SK-N-SH treated with all-trans-retinoic acid at 6 μM for 48 hours (cell line): ENCODE data around the gene DOCK9.

Source experiments
- ATAC-seq: fragments of 200-7000 bp; cut with Tn5 transposase; 3 replicates; pipeline ENCODE4 v1.9.1; 2020; ENCODE audit warnings: mild to moderate bottlenecking, moderate library complexity
- BACH2 ChIP-seq: fragments of 250-450 bp; sonication (Bioruptor Pico); IDR thresholded peaks from 2 replicates; pipeline ENCODE4 v1.9.0; 2021; ENCODE audit warnings: mild to moderate bottlenecking, borderline replicate concordance
- CSDC2 ChIP-seq: fragments of 250-450 bp; sonication (Bioruptor Pico); IDR thresholded peaks from 2 replicates; pipeline ENCODE4 v1.5.0; 2020; ENCODE audit warnings: mild to moderate bottlenecking, moderate library complexity
- ESRRG ChIP-seq: fragments of 250-450 bp; sonication (Bioruptor Pico); IDR thresholded peaks from 2 replicates; pipeline ENCODE4 v1.6.1; 2021; ENCODE audit warnings: mild to moderate bottlenecking
- GLIS3 ChIP-seq: fragments of 250-450 bp; sonication (Bioruptor Pico); IDR thresholded peaks from 2 replicates; pipeline ENCODE4 v1.5.0; 2020; ENCODE audit warnings: mild to moderate bottlenecking, moderate library complexity
- ISL1 ChIP-seq: fragments of 250-450 bp; sonication (Bioruptor Pico); IDR thresholded peaks from 2 replicates; pipeline ENCODE4 v2.1.2; 2022; ENCODE audit warnings: mild to moderate bottlenecking, moderate library complexity
- PPARA ChIP-seq: fragments of 250-450 bp; sonication (Bioruptor Pico); IDR thresholded peaks from 2 replicates; pipeline ENCODE4 v1.5.0; 2020; ENCODE audit warnings: mild to moderate bottlenecking, borderline replicate concordance
- RARB ChIP-seq: fragments of 250-450 bp; sonication (Bioruptor Pico); IDR thresholded peaks from 2 replicates; pipeline ENCODE4 v1.8.0; 2021; ENCODE audit warnings: mild to moderate bottlenecking, moderate library complexity
- SNAI2 ChIP-seq: fragments of 250-450 bp; sonication (Bioruptor Pico); IDR thresholded peaks from 2 replicates; pipeline ENCODE4 v1.5.0; 2020; ENCODE audit warnings: mild to moderate bottlenecking, moderate library complexity
- TCF4 ChIP-seq: fragments of 250-450 bp; sonication (Bioruptor Pico); IDR thresholded peaks from 2 replicates; pipeline ENCODE4 v1.8.0; 2021; ENCODE audit warnings: mild to moderate bottlenecking, moderate library complexity, borderline replicate concordance
- TOX ChIP-seq: fragments of 250-450 bp; sonication (Bioruptor Pico); IDR thresholded peaks from 2 replicates; pipeline ENCODE4 v1.8.0; 2021; ENCODE audit warnings: mild to moderate bottlenecking, moderate library complexity, borderline replicate concordance
- TSHZ2 ChIP-seq: fragments of 250-450 bp; sonication (Bioruptor Pico); IDR thresholded peaks from 2 replicates; pipeline ENCODE4 v1.5.0; 2020; ENCODE audit warnings: mild to moderate bottlenecking, moderate library complexity
- ZC3H10 ChIP-seq: fragments of 250-450 bp; sonication (Bioruptor Pico); IDR thresholded peaks from 2 replicates; pipeline ENCODE4 v1.5.1; 2021; ENCODE audit warnings: mild to moderate bottlenecking, moderate library complexity
- ZFP3 ChIP-seq: fragments of 250-450 bp; sonication (Bioruptor Pico); IDR thresholded peaks from 2 replicates; pipeline ENCODE4 v1.5.0; 2020; ENCODE audit warnings: mild to moderate bottlenecking, moderate library complexity
- ZFP30 ChIP-seq: fragments of 450-650 bp; formaldehyde crosslinking; IDR thresholded peaks from 2 replicates; pipeline ENCODE4 v1.5.0; 2022; ENCODE audit warnings: mild to moderate bottlenecking, moderate library complexity
- ZNF565 ChIP-seq: fragments of 450-650 bp; formaldehyde crosslinking; conservative IDR thresholded peaks from 2 replicates; pipeline ENCODE4 v1.5.0; 2020; ENCODE audit warnings: low read depth, mild to moderate bottlenecking, moderate library complexity
- ZNF70 ChIP-seq: fragments of 450-650 bp; formaldehyde crosslinking; IDR thresholded peaks from 2 replicates; pipeline ENCODE4 v1.5.0; 2020; ENCODE audit warnings: mild to moderate bottlenecking, moderate library complexity
- ZNF8 ChIP-seq: fragments of 450-650 bp; formaldehyde crosslinking; IDR thresholded peaks from 2 replicates; pipeline ENCODE4 v1.5.0; 2020; ENCODE audit warnings: mild to moderate bottlenecking, moderate library complexity
- TF ChIP-seq, protein P1 (sequence below): fragments of 250-450 bp; sonication (Bioruptor Pico); IDR thresholded peaks from 2 replicates; pipeline ENCODE4 v1.8.0; 2020; ENCODE audit warnings: mild to moderate bottlenecking, moderate library complexity, borderline replicate concordance

The DOCK9 gene

DNA sequence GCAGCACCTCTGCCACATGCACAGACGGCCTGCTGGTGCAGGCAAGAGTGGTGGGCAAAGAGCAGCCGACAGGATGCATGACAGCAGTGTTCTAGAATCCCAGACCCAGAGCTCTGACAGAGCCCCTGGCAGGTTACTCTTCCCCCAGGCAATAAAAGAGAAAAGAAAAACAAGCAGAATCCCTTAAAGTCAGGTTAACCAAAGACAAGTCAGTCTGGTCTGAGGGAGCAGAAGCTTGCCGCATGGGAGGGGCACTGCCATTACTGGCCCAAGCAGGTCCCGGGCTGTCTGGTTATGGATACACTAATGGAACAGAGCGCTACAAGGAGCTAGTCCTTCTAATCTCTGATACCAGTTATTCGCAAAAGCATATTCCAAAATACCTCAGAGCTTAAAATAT is 36.1 kb upstream of the DOCK9 start:
- TF ChIP-seq TSHZ2 (CRISPR knock-in tag), result no peak
- TF ChIP-seq SNAI2 (CRISPR knock-in tag), result no peak
- no peak for TF ChIP-seq ZC3H10
- TF ChIP-seq ZNF8 (CRISPR knock-in tag), result no peak
- no peak for TF ChIP-seq RARB
- TF ChIP-seq BACH2 (CRISPR knock-in tag), result no peak
- no peak for TF ChIP-seq PPARA
- TF ChIP-seq, protein P1, sequence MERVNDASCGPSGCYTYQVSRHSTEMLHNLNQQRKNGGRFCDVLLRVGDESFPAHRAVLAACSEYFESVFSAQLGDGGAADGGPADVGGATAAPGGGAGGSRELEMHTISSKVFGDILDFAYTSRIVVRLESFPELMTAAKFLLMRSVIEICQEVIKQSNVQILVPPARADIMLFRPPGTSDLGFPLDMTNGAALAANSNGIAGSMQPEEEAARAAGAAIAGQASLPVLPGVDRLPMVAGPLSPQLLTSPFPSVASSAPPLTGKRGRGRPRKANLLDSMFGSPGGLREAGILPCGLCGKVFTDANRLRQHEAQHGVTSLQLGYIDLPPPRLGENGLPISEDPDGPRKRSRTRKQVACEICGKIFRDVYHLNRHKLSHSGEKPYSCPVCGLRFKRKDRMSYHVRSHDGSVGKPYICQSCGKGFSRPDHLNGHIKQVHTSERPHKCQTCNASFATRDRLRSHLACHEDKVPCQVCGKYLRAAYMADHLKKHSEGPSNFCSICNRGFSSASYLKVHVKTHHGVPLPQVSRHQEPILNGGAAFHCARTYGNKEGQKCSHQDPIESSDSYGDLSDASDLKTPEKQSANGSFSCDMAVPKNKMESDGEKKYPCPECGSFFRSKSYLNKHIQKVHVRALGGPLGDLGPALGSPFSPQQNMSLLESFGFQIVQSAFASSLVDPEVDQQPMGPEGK (CRISPR knock-in tag), result no peak
- TF ChIP-seq TCF4 (CRISPR knock-in tag), result no peak
- no peak for TF ChIP-seq ZNF565 (CRISPR knock-in tag)
- TF ChIP-seq ESRRG (CRISPR knock-in tag), result no peak
- ATAC-seq, result no peak

DNA sequence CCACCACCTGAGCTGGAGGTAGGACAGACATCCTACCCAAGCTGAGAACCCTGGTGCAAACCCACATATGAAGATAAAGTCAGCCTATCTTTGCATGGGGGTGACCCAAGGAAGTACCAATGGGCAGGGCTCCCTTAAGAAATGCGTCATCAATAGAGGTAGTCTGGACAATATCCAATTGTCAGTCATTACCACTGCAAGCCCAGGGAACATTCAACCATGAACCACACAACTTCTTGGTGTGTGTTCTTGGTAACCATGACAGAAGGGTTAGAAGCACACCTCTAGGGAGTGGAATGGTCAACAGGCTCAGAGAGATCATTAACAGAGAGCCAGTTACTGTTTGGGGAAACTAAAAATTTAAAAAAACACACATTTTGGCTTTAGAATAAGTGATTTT is 34.7 kb upstream of the DOCK9 start:
- ATAC-seq, result no peak

GRCh38 chr13:99009987-99010551 is 32.2 kb upstream of the DOCK9 start:
- ATAC-seq, result no peak
- TF ChIP-seq ISL1 (CRISPR knock-in tag) (no peak), ZFP3 (CRISPR knock-in tag) (no peak), ZNF8 (CRISPR knock-in tag) (no peak), PPARA (no peak), TOX (no peak)
- TF ChIP-seq, all 23 proteins: peak for 0

More for the DNA sequence above, 34.7 kb upstream of the DOCK9 start:
- TF ChIP-seq CSDC2 (CRISPR knock-in tag), result no peak
- no peak for TF ChIP-seq ZFP30 (CRISPR knock-in tag)
- TF ChIP-seq TOX, result no peak
- no peak for TF ChIP-seq ZNF8 (CRISPR knock-in tag)
- TF ChIP-seq GLIS3 (CRISPR knock-in tag), result no peak

DNA sequence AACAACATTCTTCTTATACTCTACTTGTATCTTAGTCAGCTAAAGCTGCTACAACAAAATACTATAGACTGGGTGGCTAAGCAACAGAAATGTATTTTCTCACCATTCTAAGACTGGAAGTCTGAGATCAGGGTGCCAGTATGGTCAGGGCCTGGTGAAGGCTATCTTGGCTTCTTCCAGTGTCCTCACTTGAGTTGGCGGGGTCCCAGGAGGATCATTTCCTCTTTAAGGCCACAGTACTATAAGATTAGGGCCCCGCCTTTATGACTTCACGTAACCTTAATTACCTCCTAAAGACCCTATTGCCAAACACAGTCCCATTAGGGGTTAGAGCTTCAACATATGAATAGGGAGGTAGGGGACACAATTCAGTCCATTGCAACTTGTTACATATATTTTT is 30.7 kb upstream of the DOCK9 start:
- ATAC-seq, result no peak
- TF ChIP-seq ZNF70 (CRISPR knock-in tag), result no peak
- TF ChIP-seq RARB, result no peak
- TF ChIP-seq TSHZ2 (CRISPR knock-in tag), result no peak
- no peak for TF ChIP-seq PPARA
- no peak for TF ChIP-seq SNAI2 (CRISPR knock-in tag)
- TF ChIP-seq, protein P1 (CRISPR knock-in tag), result no peak
- no peak for TF ChIP-seq ZFP3 (CRISPR knock-in tag)
